Fibroblast of gingiva (primary cell): ENCODE results near the gene ATP8B3.
"Not testable (repeated sequence)": the region's sequence is repeated elsewhere in the genome, so short reads cannot be mapped to it uniquely, and the experiment has no call there.

Source experiments
- DNase-seq: peaks from one replicate; pipeline ENCODE4 v3.0.0-alpha.2; 2011; ENCODE audit warnings: low read depth

Gene ATP8B3

GRCh38 chr19:1814833-1815604, 2.9 kb upstream of the ATP8B3 start:
- DNase-seq = no peak

DNA sequence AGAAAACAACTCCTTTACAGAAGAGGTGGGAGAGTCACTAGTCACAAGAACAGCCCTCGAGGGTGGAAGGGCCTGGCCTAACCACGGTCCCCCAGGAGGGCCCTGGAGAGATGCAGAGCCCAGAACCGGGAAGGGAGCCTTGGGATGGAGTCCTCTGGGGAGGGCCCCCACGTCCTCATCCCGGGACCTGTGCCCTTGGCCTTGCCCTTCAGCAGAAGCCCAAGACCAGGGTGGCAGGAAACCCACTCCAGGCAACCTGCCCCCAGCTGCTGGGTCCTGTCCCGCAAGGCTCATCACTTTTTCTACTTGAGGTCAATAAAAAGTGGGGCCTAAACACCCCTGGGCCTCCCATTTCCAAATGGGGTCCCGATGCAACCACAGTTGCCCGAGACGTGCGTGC, 2.3 kb upstream of the ATP8B3 start:
- DNase-seq = no peak

- no peak for DNase-seq
These were observed 1.4 kb upstream of the ATP8B3 start for GRCh38 chr19:1813192-1814182.

GRCh38 chr19:1812426-1813191, 533 bp upstream of the ATP8B3 start:
- DNase-seq = peak; percentile 96

GRCh38 chr19:1811472-1811894, 593 bp downstream of the ATP8B3 start:
- peak; percentile 26 for DNase-seq

DNA sequence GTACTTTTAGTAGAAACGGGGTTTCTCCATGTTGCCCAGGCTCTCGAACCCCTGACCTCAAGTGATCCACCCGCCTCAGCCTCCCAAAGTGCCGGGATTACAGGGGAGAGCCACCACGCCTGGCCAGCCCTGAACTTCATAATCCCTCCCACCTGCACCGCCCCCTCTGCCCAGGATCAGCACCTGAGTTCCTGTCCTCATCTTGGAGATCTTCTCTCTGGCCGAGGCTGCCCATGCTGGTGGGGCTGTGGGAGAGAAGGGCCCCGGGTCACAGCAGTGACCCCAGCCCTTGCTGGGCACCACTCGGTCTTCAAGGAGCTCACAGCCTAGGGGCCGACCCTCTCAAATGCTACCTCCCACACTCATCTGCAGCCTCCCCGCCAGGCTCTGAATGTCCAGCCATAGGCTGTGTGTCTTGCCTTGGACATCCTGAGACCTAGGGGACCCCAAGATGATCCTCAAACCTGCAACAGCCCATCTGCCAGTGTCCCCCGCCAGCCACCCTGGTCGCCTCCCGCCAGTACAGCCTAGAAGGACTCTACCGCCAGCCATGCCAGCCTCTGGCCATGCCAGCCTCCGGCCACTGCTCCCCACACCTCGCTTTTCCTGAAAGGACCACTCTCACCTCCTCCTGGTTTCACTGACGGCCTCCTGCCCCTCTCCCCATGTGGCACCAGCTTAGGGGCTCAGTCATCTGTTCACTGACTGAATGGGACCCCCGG, 1.5 kb downstream of the ATP8B3 start:
- DNase-seq = no peak

- no peak for DNase-seq
These were observed 2.4 kb downstream of the ATP8B3 start for GRCh38 chr19:1809678-1810077.

- DNase-seq = no peak
These were observed 3.7 kb downstream of the ATP8B3 start for GRCh38 chr19:1808395-1808731.

- no peak for DNase-seq
These were observed 4.2 kb downstream of the ATP8B3 start for GRCh38 chr19:1807695-1808394.

GRCh38 chr19:1807030-1807694, 4.9 kb downstream of the ATP8B3 start:
- DNase-seq = no peak

GRCh38 chr19:1806184-1807029, 5.7 kb downstream of the ATP8B3 start:
- no peak for DNase-seq

GRCh38 chr19:1805401-1806183, 6.5 kb downstream of the ATP8B3 start:
- no peak for DNase-seq

- DNase-seq = no peak
These were observed 7.2 kb downstream of the ATP8B3 start for GRCh38 chr19:1804858-1805257.

- DNase-seq = no peak
These were observed 12.3 kb downstream of the ATP8B3 start for GRCh38 chr19:1799695-1800342.

- DNase-seq = not testable (repeated sequence)
These were observed 14.8 kb downstream of the ATP8B3 start for GRCh38 chr19:1797313-1797712.

GRCh38 chr19:1796395-1797142, 15.5 kb downstream of the ATP8B3 start:
- no peak for DNase-seq

DNA sequence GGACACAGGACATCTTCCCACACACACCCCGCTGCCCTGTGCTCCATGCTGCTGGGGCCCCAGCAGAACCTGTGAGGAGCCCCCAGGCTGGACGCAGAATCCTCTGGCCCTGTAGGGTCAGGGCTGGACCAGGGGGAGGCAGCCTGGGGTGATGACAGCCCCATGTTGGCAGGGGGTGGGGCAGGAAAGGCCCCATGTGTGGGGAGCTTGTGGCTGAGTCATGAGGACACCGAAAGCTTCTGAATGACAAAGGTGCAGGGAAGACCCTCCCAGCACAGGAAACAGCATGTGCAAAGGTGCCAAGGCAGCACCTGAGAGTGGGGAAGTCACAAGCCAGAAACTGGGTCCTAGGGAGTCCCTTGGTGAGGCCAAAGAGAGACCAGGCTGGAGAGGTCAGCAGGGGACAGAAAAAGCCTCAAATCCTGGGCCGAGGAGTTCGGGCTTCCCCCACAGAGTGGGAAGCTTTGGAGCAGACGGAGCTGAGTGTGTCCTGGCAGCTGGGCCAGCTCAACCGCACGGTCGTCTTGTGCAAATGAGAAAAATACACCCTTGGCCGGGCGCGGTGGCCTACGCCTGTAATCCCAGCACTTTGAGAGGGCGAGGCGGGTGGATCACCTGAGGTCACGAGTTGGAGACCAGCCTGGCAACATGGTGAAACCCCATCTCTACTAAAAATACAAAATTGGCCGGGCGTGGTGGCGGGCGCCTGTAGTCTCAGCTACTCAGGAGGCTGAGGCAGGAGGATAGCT, 17.5 kb downstream of the ATP8B3 start:
- DNase-seq = no peak
